ENCODE measurements around the gene ZNF555.
A peak's percentile ranks its signal among the peaks of the same experiment; 100 is the strongest.
"Not testable (repeated sequence)": the region's sequence is repeated elsewhere in the genome, so short reads cannot be mapped to it uniquely, and the experiment has no call there.

ZNF555 gene

GRCh38 chr19:2840794-2841791, at the start of gene ZNF555:
ZNF555 (plus strand) TSS chr19:2841475; CDS start chr19:2841573, 98 bp downstream.
- peak; percentile 99 for DNase-seq (ENCODE audit: low read depth, low spot score)
- TF ChIP-seq CTCF (IDR thresholded peaks at IDR 0.05; ENCODE audit: low read depth, low read length) = peak; percentile 39
- in situ Hi-C loops (cut with HindIII; ENCODE audit: low sequenced_read_pairs) = no loop called here
- peak within 1 kb of the TSS; percentile 75 for H3K4me3 ChIP-seq (ENCODE audit: low read depth, low read length)

- in situ Hi-C loops (cut with HindIII; ENCODE audit: low sequenced_read_pairs) = no loop called here
- no peak overlapping the region for H3K4me3 ChIP-seq (ENCODE audit: low read depth, low read length)
- TF ChIP-seq CTCF (IDR thresholded peaks at IDR 0.05; ENCODE audit: low read depth, low read length) = no peak
- DNase-seq (ENCODE audit: low read depth, low spot score) = no peak
Observed at GRCh38 chr19:2791876-2792275, 49.4 kb upstream of the ZNF555 start.

- DNase-seq (ENCODE audit: low read depth, low spot score); H3K4me3 ChIP-seq (ENCODE audit: low read depth, low read length); in situ Hi-C loops (cut with HindIII; ENCODE audit: low sequenced_read_pairs): not testable (repeated sequence)
Observed at GRCh38 chr19:2792666-2793065, 48.6 kb upstream of the ZNF555 start.

- H3K4me3 ChIP-seq (ENCODE audit: low read depth, low read length) = no peak overlapping the region
- in situ Hi-C loops (cut with HindIII; ENCODE audit: low sequenced_read_pairs) = no loop called here
- no peak for TF ChIP-seq CTCF (IDR thresholded peaks at IDR 0.05; ENCODE audit: low read depth, low read length)
- DNase-seq (ENCODE audit: low read depth, low spot score) = no peak
Observed at GRCh38 chr19:2793126-2793525, 48.1 kb upstream of the ZNF555 start.

GRCh38 chr19:2793577-2793976, 47.7 kb upstream of the ZNF555 start:
- no peak for TF ChIP-seq CTCF (IDR thresholded peaks at IDR 0.05; ENCODE audit: low read depth, low read length)

GRCh38 chr19:2795827-2796658, 45.2 kb upstream of the ZNF555 start:
- no peak for DNase-seq (ENCODE audit: low read depth, low spot score)
- in situ Hi-C loops (cut with HindIII; ENCODE audit: low sequenced_read_pairs) = no loop called here
- TF ChIP-seq CTCF (IDR thresholded peaks at IDR 0.05; ENCODE audit: low read depth, low read length) = no peak
- no peak overlapping the region for H3K4me3 ChIP-seq (ENCODE audit: low read depth, low read length)

More at GRCh38 chr19:2793577-2793976, 47.7 kb upstream of the ZNF555 start:
- in situ Hi-C loops (cut with HindIII; ENCODE audit: low sequenced_read_pairs) = no loop called here
- H3K4me3 ChIP-seq (ENCODE audit: low read depth, low read length) = no peak overlapping the region
- no peak for DNase-seq (ENCODE audit: low read depth, low spot score)

Data from astrocyte of the spinal cord (primary cell).